GM23248 (cell line): ENCODE results near the gene TTC1. TPM values are rescaled to one million over a fixed set of nuclear protein-coding genes. Genes with fewer than 3 reads are reported as not detected.

ENCODE experiments used
- DNase-seq: peaks from one replicate; pipeline ENCODE4 v3.0.0-alpha.2; 2015
- H2AFZ ChIP-seq: fragments of 200-600 bp; sonication (generic); 2 replicates; pipeline ENCODE4 v1.6.1; 2016; ENCODE audit warnings: antibody characterized with exemption
- H3F3A ChIP-seq: fragments of 200-600 bp; sonication (generic); 2 replicates; pipeline ENCODE4 v1.6.1; 2016; ENCODE audit warnings: mild to moderate bottlenecking, antibody characterized with exemption, mixed run types; ENCODE audit not compliant: insufficient read depth
- H3K27ac ChIP-seq: fragments of 200-600 bp; sonication (generic); 2 replicates; pipeline ENCODE4 v1.5.1; 2016; ENCODE audit warnings: mild to moderate bottlenecking
- H3K27me3 ChIP-seq: fragments of 200-600 bp; sonication (generic); replicated peaks from 2 replicates; pipeline ENCODE4 v1.6.1; 2016; ENCODE audit warnings: mild to moderate bottlenecking; ENCODE audit not compliant: insufficient read depth
- H3K36me3 ChIP-seq: fragments of 200-600 bp; sonication (generic); 2 replicates; pipeline ENCODE4 v1.6.1; 2016; ENCODE audit warnings: low read depth, mild to moderate bottlenecking
- H3K4me1 ChIP-seq: fragments of 200-600 bp; sonication (generic); 2 replicates; pipeline ENCODE4 v1.6.1; 2016; ENCODE audit warnings: mild to moderate bottlenecking; ENCODE audit not compliant: insufficient read depth
- H3K4me2 ChIP-seq: fragments of 200-600 bp; sonication (generic); one replicate; pipeline ENCODE4 v1.6.1; 2016; ENCODE audit warnings: mild to moderate bottlenecking; ENCODE audit not compliant: unreplicated experiment
- H3K4me3 ChIP-seq: fragments of 200-600 bp; sonication (generic); 2 replicates; pipeline ENCODE4 v1.5.1; 2016; ENCODE audit warnings: mild to moderate bottlenecking
- H3K79me2 ChIP-seq: fragments of 200-600 bp; sonication (generic); 2 replicates; pipeline ENCODE4 v1.6.1; 2016; ENCODE audit warnings: mild to moderate bottlenecking; ENCODE audit not compliant: insufficient read depth
- H3K9ac ChIP-seq: fragments of 200-600 bp; sonication (generic); 2 replicates; pipeline ENCODE4 v1.6.1; 2016; ENCODE audit warnings: mild to moderate bottlenecking
- H3K9me2 ChIP-seq: fragments of 200-600 bp; sonication (generic); 2 replicates; pipeline ENCODE4 v1.6.1; 2016; ENCODE audit warnings: mixed run types, mild to moderate bottlenecking, moderate library complexity; ENCODE audit not compliant: insufficient read depth
- H3K9me3 ChIP-seq: fragments of 200-600 bp; sonication (generic); one replicate; pipeline ENCODE4 v1.6.1; 2017; ENCODE audit warnings: low read depth
- H4K20me1 ChIP-seq: fragments of 200-600 bp; sonication (generic); 2 replicates; pipeline ENCODE4 v1.6.0; 2016; ENCODE audit not compliant: insufficient read depth
- EZH2 ChIP-seq: fragments of 200-600 bp; sonication (generic); IDR thresholded peaks from 2 replicates; pipeline ENCODE4 v1.6.1; 2018; ENCODE audit warnings: antibody characterized with exemption, mild to moderate bottlenecking; ENCODE audit not compliant: insufficient read depth, poor library complexity, severe bottlenecking
- EZH2phosphoT487 ChIP-seq: fragments of 200-600 bp; sonication (generic); IDR thresholded peaks from 2 replicates; pipeline ENCODE4 v1.6.1; 2018; ENCODE audit warnings: antibody characterized with exemption, moderate library complexity, mild to moderate bottlenecking, low read depth; ENCODE audit not compliant: insufficient read depth
- WGBS, 2 experiments: methylation state at CpG; one replicate each; pipeline ENCODE4 v1.1.6; 2015 to 2017; ENCODE audit warnings: low lambda C conversion rate in 2 of 2, low coverage in 1 of 2; ENCODE audit errors: missing lambda C conversion rate in 2 of 2; 5-methylcytosine and 5-hydroxymethylcytosine counted together
- in situ Hi-C: fragments of 300-500 bp; cut with MboI; formaldehyde crosslinking; loops from 2 replicates; pipeline ENCODE4 v1.15.0; 2020
- polyA plus RNA-seq: library from polyadenylated mRNA; unstranded; fragments of >200 nt; fragmentation: Nextera tagmentation; extraction: Ambion mirVana; gene quantifications from 2 replicates; pipeline ENCODE4 v1.2.1, GENCODE V29; 2016
- total RNA-seq: library from RNA; depleted of rRNA; stranded (reverse); fragments of >200 nt; shearing (Covaris generic); gene quantifications from 2 replicates; pipeline ENCODE4 v1.2.3, GENCODE V29; 2014

Gene TTC1
- total and polyA plus RNA-seq, 2 experiments from 2014 or later = 39.9 to 67.7 TPM

DNA sequence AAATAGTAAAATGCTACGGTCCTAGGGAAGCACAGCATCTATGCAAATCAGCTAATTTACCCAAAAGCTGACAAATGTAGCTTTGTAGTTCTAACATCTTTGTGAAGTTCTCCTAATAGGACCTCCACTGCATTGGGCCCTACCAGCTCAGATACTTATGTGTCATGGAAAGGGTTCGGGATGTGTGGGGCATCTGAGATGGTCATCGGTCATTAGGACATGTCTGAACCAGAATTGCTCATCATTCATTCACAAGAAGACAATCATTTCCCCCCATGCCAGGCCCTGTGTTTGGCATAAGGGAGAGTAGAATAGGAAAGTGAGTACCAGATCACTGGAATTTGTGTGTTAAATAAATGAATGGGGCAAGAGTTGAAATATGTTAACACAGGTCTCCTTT is 74.6 kb downstream of the TTC1 start:
- peak overlapping the region; percentile 49 for H3K27ac ChIP-seq
- H3K9me2 ChIP-seq = no peaks in the 10 kb centered on the region
- in situ Hi-C loops = no loop called here
- peaks cover 17% of the 10 kb centered on the region for H3K4me1 ChIP-seq
- no peaks in the 10 kb centered on the region for H3K27me3 ChIP-seq
- peaks cover 5% of the 10 kb centered on the region; the same call in 1 of the 2 replicates for H4K20me1 ChIP-seq
- peaks cover 37% of the 10 kb centered on the region for H3F3A ChIP-seq
- no peaks in the 10 kb centered on the region for H3K79me2 ChIP-seq
- TF ChIP-seq EZH2 = no peak
- TF ChIP-seq EZH2phosphoT487 = no peak
- 0 to 2% methylated on average over 3 of the region's 3 CpGs for WGBS, 2 experiments
- H3K4me3 ChIP-seq = peak overlapping the region; percentile 53
- DNase-seq = peak; percentile 79
- no peaks in the 10 kb centered on the region for H3K9me3 ChIP-seq
- no peaks in the 10 kb centered on the region for H3K36me3 ChIP-seq
- no peak overlapping the region for H2AFZ ChIP-seq
- H3K4me2 ChIP-seq = peak overlapping the region; percentile 82
- no peak overlapping the region for H3K9ac ChIP-seq

GRCh38 chr5:160084144-160084543 is 75.2 kb downstream of the TTC1 start:
- Histone ChIP-seq H4K20me1 (peaks cover 5% of the 10 kb centered on the region; the same call in 1 of the 2 replicates), H3K4me2 (peak overlapping the region; percentile 82), H3K9me3 (no peaks in the 10 kb centered on the region), H3F3A (peaks cover 37% of the 10 kb centered on the region), H3K9me2 (no peaks in the 10 kb centered on the region), H2AFZ (no peak overlapping the region), H3K36me3 (no peaks in the 10 kb centered on the region), H3K4me1 (peaks cover 17% of the 10 kb centered on the region), H3K9ac (no peak overlapping the region), H3K79me2 (no peaks in the 10 kb centered on the region), H3K27me3 (no peaks in the 10 kb centered on the region), H3K27ac (no peak overlapping the region), H3K4me3 (no peak overlapping the region)
- 92 to 94% methylated on average over 1 of the region's 1 CpG for WGBS, 2 experiments
- in situ Hi-C loops = no loop called here
- TF ChIP-seq EZH2 (no peak), EZH2phosphoT487 (no peak)
- no peak for DNase-seq

DNA sequence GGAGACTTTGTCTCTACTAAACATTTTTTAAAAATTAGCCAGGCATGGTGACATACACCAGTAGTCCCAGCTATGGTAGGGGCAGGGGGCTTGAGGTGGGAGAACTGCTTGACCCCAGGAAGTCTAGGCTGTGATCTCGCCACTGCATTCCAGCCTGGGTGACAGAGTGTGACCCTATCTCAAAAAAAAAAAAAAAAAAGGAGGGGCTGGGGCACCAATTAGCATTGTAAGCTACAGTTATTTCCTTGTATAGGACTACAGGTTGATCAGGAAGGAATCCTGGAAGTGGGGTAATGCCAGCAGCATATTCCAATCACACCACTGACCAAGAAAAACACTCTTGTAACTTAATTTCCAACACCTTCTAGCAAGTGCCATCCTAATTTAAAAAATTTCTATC is 78.3 kb downstream of the TTC1 start:
- Histone ChIP-seq H3K36me3 (peaks cover 2% of the 10 kb centered on the region), H3K79me2 (no peaks in the 10 kb centered on the region), H3K4me2 (no peak overlapping the region), H3K9me3 (no peaks in the 10 kb centered on the region), H4K20me1 (peaks cover 5% of the 10 kb centered on the region; the same call in 1 of the 2 replicates), H3K4me1 (peaks cover 23% of the 10 kb centered on the region), H3K27ac (no peak overlapping the region), H3K27me3 (no peaks in the 10 kb centered on the region), H3F3A (peaks cover 48% of the 10 kb centered on the region), H3K9ac (no peak overlapping the region), H3K4me3 (no peak overlapping the region), H2AFZ (no peak overlapping the region), H3K9me2 (no peaks in the 10 kb centered on the region)
- TF ChIP-seq EZH2phosphoT487 = no peak
- no peak for TF ChIP-seq EZH2
- DNase-seq = no peak
- WGBS, 2 experiments = 100% methylated on average over 1 of the region's 1 CpG
- in situ Hi-C loops = no loop called here

DNA sequence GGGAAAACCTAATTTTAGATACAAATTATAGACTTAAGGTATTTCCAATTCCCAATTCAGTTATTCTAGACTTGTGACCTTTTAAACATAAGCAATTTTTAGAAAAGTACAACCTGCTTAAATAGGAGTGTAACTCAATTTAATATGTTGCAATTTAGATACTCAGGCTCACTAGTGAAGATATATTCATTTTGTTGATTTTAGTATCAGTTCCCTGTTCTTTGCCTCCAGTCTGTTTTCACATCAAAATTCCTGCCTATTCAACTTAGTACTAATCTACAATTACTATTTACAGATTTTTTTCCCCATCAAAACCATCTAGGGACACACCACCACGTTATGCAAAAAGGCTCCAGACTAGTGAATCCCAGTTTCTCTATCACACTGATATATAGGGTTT is 79.9 kb downstream of the TTC1 start:
- Histone ChIP-seq H3K27ac (no peak overlapping the region), H3F3A (peaks cover 32% of the 10 kb centered on the region), H2AFZ (no peak overlapping the region), H3K9ac (no peak overlapping the region), H3K4me3 (no peak overlapping the region), H3K36me3 (peaks cover 18% of the 10 kb centered on the region), H4K20me1 (peaks cover under 1% of the 10 kb centered on the region; the same call in 1 of the 2 replicates), H3K4me2 (no peak overlapping the region), H3K27me3 (no peaks in the 10 kb centered on the region), H3K9me2 (no peaks in the 10 kb centered on the region), H3K4me1 (peaks cover 9% of the 10 kb centered on the region), H3K9me3 (no peaks in the 10 kb centered on the region), H3K79me2 (no peaks in the 10 kb centered on the region)
- in situ Hi-C loops = no loop called here
- TF ChIP-seq EZH2phosphoT487 = no peak
- no peak for TF ChIP-seq EZH2
- no peak for DNase-seq
- WGBS, 2 experiments = 100% methylated on average over 1 of the region's 1 CpG

DNA sequence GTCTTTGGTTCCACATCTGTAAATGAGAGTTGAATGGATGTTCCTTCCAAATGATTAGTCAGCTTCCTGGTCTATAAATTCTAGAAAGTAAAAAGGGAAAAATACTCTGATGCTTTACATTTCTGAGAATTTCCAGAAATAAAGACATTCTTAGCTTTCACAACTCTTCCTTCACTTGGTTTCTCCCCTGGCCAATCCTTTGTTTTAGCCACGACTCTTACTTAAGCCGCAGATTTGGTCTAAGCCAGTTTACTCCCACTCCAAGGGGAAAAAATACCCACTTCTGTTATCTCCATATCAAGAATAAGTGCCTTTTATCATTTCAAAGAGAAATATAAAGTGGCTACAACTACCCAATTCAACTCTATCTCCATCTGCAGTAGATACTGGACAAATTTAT is 80.6 kb downstream of the TTC1 start:
- in situ Hi-C loops = no loop called here
- Histone ChIP-seq H3K36me3 (peaks cover 18% of the 10 kb centered on the region), H3K9me3 (no peaks in the 10 kb centered on the region), H3K79me2 (no peaks in the 10 kb centered on the region), H2AFZ (no peak overlapping the region), H3K4me2 (no peak overlapping the region), H3K9me2 (no peaks in the 10 kb centered on the region), H3K4me3 (no peak overlapping the region), H3K9ac (no peak overlapping the region), H4K20me1 (no peaks in the 10 kb centered on the region; the same call in 1 of the 2 replicates), H3K27ac (no peak overlapping the region), H3F3A (peaks cover 25% of the 10 kb centered on the region), H3K4me1 (peaks cover 6% of the 10 kb centered on the region; the same call in 1 of the 2 replicates), H3K27me3 (no peaks in the 10 kb centered on the region)
- DNase-seq = no peak
- TF ChIP-seq EZH2 (no peak), EZH2phosphoT487 (no peak)
- WGBS, 2 experiments = 97 to 98% methylated on average over 2 of the region's 2 CpGs
